ENCODE measurements around the gene HK1. TPM values are rescaled to one million over a fixed set of nuclear protein-coding genes. Genes with fewer than 3 reads are reported as not detected.

The HK1 gene
- total RNA-seq, 1 donor from 2014 or later = 88.8 TPM

DNA sequence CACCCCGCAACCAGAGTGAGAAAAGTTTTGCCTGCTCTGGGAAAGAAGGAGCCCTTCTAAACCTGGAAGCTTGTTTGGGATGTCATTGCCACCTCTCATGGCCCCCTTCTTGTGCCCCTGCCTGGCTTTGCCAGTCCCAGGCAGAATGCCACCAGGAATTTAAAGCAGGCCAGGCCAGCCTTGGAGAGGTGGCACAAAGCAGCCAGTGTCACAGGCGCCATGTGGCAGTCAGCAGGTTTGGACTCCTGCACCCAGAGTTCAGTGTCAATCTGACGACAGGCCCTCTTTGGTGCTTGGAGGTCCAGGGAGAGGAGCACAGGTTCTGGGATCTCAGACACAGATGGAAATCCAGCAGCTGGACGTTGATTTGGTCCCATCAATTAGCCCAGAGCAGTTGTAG lies 12.7 kb downstream of the HK1 start:
- no peak overlapping the region for H3K27ac Mint-ChIP-seq (ENCODE audit: unreplicated experiment)
- H3K4me3 Mint-ChIP-seq = no peak overlapping the region
- TF ChIP-seq, protein P1, sequence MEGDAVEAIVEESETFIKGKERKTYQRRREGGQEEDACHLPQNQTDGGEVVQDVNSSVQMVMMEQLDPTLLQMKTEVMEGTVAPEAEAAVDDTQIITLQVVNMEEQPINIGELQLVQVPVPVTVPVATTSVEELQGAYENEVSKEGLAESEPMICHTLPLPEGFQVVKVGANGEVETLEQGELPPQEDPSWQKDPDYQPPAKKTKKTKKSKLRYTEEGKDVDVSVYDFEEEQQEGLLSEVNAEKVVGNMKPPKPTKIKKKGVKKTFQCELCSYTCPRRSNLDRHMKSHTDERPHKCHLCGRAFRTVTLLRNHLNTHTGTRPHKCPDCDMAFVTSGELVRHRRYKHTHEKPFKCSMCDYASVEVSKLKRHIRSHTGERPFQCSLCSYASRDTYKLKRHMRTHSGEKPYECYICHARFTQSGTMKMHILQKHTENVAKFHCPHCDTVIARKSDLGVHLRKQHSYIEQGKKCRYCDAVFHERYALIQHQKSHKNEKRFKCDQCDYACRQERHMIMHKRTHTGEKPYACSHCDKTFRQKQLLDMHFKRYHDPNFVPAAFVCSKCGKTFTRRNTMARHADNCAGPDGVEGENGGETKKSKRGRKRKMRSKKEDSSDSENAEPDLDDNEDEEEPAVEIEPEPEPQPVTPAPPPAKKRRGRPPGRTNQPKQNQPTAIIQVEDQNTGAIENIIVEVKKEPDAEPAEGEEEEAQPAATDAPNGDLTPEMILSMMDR (conservative IDR thresholded peaks at IDR 0.05) = no peak
- no peaks in the 10 kb centered on the region for H3K36me3 Mint-ChIP-seq (ENCODE audit: low read depth)
- DNase-seq (ENCODE audit: low read depth, low spot score) = no peak
- H3K4me1 Mint-ChIP-seq = peaks cover 13% of the 10 kb centered on the region
- H3K9me3 Mint-ChIP-seq = no peaks in the 10 kb centered on the region
- H3K27me3 Mint-ChIP-seq (ENCODE audit: low read depth) = peaks cover 37% of the 10 kb centered on the region

DNA sequence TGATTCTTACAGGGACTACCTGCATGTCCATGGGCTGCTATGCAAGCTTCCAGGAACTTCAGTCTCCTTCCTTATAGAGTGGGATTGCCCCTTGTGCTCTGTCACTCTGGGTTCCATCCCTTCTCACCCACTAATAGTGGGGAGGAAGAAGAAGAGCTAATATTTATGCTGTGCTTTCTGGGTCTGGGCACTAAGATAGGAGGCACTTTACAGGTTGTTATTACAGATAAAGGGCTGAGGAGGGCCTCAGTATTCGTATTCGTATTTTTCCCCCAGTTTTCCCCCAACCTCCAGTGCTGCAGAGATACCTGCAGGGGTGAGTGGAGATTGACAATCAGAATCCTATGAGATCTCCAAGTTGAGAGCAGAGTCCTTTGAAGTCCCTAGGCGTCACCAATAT lies 14.2 kb downstream of the HK1 start:
- H3K27ac Mint-ChIP-seq (ENCODE audit: unreplicated experiment) = no peak overlapping the region
- TF ChIP-seq, protein P1 (conservative IDR thresholded peaks at IDR 0.05) = no peak
- no peak overlapping the region for H3K4me3 Mint-ChIP-seq
- H3K9me3 Mint-ChIP-seq = no peaks in the 10 kb centered on the region
- DNase-seq (ENCODE audit: low read depth, low spot score) = no peak
- peaks cover 12% of the 10 kb centered on the region for H3K4me1 Mint-ChIP-seq
- H3K27me3 Mint-ChIP-seq (ENCODE audit: low read depth) = peaks cover 33% of the 10 kb centered on the region
- H3K36me3 Mint-ChIP-seq (ENCODE audit: low read depth) = no peaks in the 10 kb centered on the region

DNA sequence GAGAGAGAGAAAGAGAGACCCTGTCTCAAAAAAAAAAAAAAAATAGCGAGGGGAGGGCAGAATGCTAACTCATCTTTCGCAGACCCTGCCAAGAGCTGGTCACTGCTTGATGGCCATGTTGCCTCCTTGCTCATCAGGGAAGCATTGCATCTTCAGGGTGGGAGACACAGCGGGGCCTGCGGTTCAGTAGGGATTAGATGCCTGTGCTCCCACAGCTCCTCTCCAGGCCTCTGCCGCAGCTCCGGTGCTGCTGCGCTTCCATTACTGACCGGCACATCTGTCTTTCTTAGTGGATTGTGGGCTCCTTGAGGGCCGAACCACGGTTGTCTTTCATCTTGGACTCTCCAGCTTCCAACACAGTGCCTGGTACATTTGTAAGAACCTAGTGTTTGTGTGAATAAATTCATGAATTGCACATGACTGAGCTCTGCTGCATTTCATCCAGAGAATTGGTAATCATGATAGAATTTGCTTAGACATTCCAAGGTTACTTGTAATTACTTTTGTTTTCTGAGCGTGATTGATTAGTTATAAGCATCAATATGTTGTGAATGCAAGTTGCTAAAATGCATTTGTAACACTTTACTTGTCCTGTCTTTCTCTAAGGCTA lies 16.8 kb downstream of the HK1 start:
- Mint-ChIP-seq H3K36me3 (ENCODE audit: low read depth) (no peaks in the 10 kb centered on the region), H3K9me3 (no peaks in the 10 kb centered on the region), H3K4me1 (no peaks in the 10 kb centered on the region), H3K27me3 (ENCODE audit: low read depth) (peaks cover 25% of the 10 kb centered on the region), H3K27ac (ENCODE audit: unreplicated experiment) (no peak overlapping the region), H3K4me3 (no peak overlapping the region)
- TF ChIP-seq, protein P1 (conservative IDR thresholded peaks at IDR 0.05) = no peak
- DNase-seq (ENCODE audit: low read depth, low spot score) = no peak

DNA sequence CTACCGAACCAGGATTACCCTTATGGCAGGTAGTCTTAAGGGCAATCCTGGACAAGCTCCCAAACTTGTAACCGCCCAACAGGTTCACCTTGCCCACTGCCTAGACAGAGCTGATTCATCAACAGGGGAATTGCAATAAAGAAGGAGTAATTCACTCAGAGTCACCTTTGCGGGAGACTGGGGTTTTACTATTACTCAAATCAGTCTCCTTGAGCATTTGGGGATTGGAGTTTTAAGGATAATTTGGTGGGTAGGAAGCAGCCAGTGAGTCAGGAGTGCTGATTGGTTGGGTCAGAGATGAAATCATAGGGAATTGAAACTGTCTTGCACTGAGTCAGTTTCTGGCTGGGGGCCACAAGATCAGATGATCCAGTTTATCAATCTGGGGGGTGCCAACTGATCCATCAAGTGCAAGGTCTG lies 25.3 kb downstream of the HK1 start:
- DNase-seq (ENCODE audit: low read depth, low spot score) = no peak
- TF ChIP-seq, protein P1 (conservative IDR thresholded peaks at IDR 0.05) = no peak
- Mint-ChIP-seq H3K36me3 (ENCODE audit: low read depth) (no peaks in the 10 kb centered on the region), H3K4me3 (no peak overlapping the region), H3K27ac (ENCODE audit: unreplicated experiment) (no peak overlapping the region), H3K9me3 (no peaks in the 10 kb centered on the region), H3K27me3 (ENCODE audit: low read depth) (no peaks in the 10 kb centered on the region), H3K4me1 (no peaks in the 10 kb centered on the region)

DNA sequence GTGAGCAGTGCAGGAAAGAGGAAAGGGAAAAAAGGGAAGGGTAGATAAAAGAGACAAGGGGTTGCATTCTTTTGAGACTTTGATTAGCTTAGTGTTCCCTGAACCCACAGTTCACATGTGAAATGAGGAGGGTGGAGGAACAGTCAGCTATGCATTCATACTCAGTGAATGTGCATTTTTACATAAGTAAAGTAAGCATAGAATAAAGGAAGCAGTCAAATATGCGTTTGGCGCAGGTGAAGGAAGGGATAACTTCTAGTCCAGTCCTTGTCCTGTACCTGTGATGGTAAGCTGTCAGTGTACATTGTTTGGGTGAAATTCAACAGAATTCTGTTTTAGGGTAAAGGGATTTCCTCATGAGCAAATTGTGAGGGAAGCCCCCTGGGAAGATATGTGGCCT lies 28.1 kb downstream of the HK1 start:
- no peaks in the 10 kb centered on the region for H3K36me3 Mint-ChIP-seq (ENCODE audit: low read depth)
- H3K27ac Mint-ChIP-seq (ENCODE audit: unreplicated experiment) = no peak overlapping the region
- TF ChIP-seq, protein P1 (conservative IDR thresholded peaks at IDR 0.05) = no peak
- no peak for DNase-seq (ENCODE audit: low read depth, low spot score)
- H3K4me3 Mint-ChIP-seq = no peak overlapping the region
- no peaks in the 10 kb centered on the region for H3K9me3 Mint-ChIP-seq
- no peaks in the 10 kb centered on the region for H3K4me1 Mint-ChIP-seq
- H3K27me3 Mint-ChIP-seq (ENCODE audit: low read depth) = no peaks in the 10 kb centered on the region

All from neural crest cell (in vitro differentiated cells).